Measurements from ENCODE around the gene CASP4.

The CASP4 gene

GRCh38 chr11:104997288-104997687, 28.9 kb upstream of the CASP4 start:
- Histone ChIP-seq H2BK15ac (ENCODE audit: low read length) (no peak overlapping the region), H3K4ac (ENCODE audit: low read length) (no peak overlapping the region), H3K27ac (replicated peaks; ENCODE audit: low read length) (no peak overlapping the region), H3K23ac (ENCODE audit: low read depth, low read length, poor library complexity) (no peak overlapping the region), H2BK120ac (ENCODE audit: low read depth, low read length) (no peak overlapping the region), H3K4me1 (ENCODE audit: control insufficient read depth in 2 of 2, insufficient read depth in 1 of 2, low read depth in 1 of 2, low read length in 2 of 2) (no peaks in the 10 kb centered on the region), H3K4me3 (ENCODE audit: low read length in 2 of 2) (no peak overlapping the region), H3K4me2 (ENCODE audit: insufficient read depth, low read length, poor library complexity, severe bottlenecking) (no peak overlapping the region), H3K27me3 (ENCODE audit: control insufficient read depth in 3 of 3, insufficient read depth in 3 of 3, low read depth in 1 of 3, low read length in 3 of 3) (no peaks in the 10 kb centered on the region), H3K36me3 (replicated peaks in 1 of 2; ENCODE audit: control insufficient read depth in 2 of 2, insufficient read depth in 2 of 2, low read length in 2 of 2) (no peaks in the 10 kb centered on the region), H3K79me1 (ENCODE audit: low read depth, low read length) (no peaks in the 10 kb centered on the region), H4K91ac (ENCODE audit: low read depth, low read length, poor library complexity) (no peak overlapping the region), H3K9ac (ENCODE audit: low read depth, low read length, poor library complexity) (no peak overlapping the region), H3K14ac (ENCODE audit: low read length) (no peak overlapping the region), H3K9me3 (replicated peaks in 1 of 2; ENCODE audit: control insufficient read depth in 2 of 2, insufficient read depth in 1 of 2, low read depth in 1 of 2, low read length in 2 of 2) (no peaks in the 10 kb centered on the region), H2AK5ac (ENCODE audit: low read depth, low read length) (no peak overlapping the region), H3K18ac (ENCODE audit: low read length) (no peak overlapping the region), H4K8ac (ENCODE audit: low read depth, low read length) (no peak overlapping the region), H2AFZ (ENCODE audit: low read length) (peak overlapping the region; percentile 45), H2BK12ac (ENCODE audit: low read length) (no peak overlapping the region), H2BK5ac (ENCODE audit: low read length) (no peak overlapping the region)
- no CpG with 5 or more reads among the region's 6 CpGs for WGBS, 2 donors (ENCODE audit: extremely low coverage in 2 of 2, insufficient read length in 2 of 2, insufficient replicate concordance in 1 of 2)
- DNase-seq (ENCODE audit: low spot score), result no peak

- Histone ChIP-seq H2BK5ac (ENCODE audit: low read length) (no peak overlapping the region), H3K14ac (ENCODE audit: low read length) (no peak overlapping the region), H2AK5ac (ENCODE audit: low read depth, low read length) (no peak overlapping the region), H3K4ac (ENCODE audit: low read length) (no peak overlapping the region), H3K79me1 (ENCODE audit: low read depth, low read length) (no peaks in the 10 kb centered on the region), H4K8ac (ENCODE audit: low read depth, low read length) (no peak overlapping the region), H3K9me3 (replicated peaks in 1 of 2; ENCODE audit: control insufficient read depth in 2 of 2, insufficient read depth in 1 of 2, low read depth in 1 of 2, low read length in 2 of 2) (no peaks in the 10 kb centered on the region), H3K18ac (ENCODE audit: low read length) (no peak overlapping the region), H2BK12ac (ENCODE audit: low read length) (no peak overlapping the region), H3K36me3 (replicated peaks in 1 of 2; ENCODE audit: control insufficient read depth in 2 of 2, insufficient read depth in 2 of 2, low read length in 2 of 2) (no peaks in the 10 kb centered on the region), H2BK120ac (ENCODE audit: low read depth, low read length) (no peak overlapping the region), H4K91ac (ENCODE audit: low read depth, low read length, poor library complexity) (no peak overlapping the region), H3K4me1 (ENCODE audit: control insufficient read depth in 2 of 2, insufficient read depth in 1 of 2, low read depth in 1 of 2, low read length in 2 of 2) (no peaks in the 10 kb centered on the region), H2AFZ (ENCODE audit: low read length) (peak overlapping the region; percentile 76), H3K23ac (ENCODE audit: low read depth, low read length, poor library complexity) (no peak overlapping the region), H3K4me2 (ENCODE audit: insufficient read depth, low read length, poor library complexity, severe bottlenecking) (no peak overlapping the region), H3K4me3 (ENCODE audit: low read length in 2 of 2) (no peak overlapping the region), H3K9ac (ENCODE audit: low read depth, low read length, poor library complexity) (no peak overlapping the region), H3K27me3 (ENCODE audit: control insufficient read depth in 3 of 3, insufficient read depth in 3 of 3, low read depth in 1 of 3, low read length in 3 of 3) (no peaks in the 10 kb centered on the region), H2BK15ac (ENCODE audit: low read length) (no peak overlapping the region), H3K27ac (replicated peaks; ENCODE audit: low read length) (no peak overlapping the region)
- WGBS, 2 donors (ENCODE audit: extremely low coverage in 2 of 2, insufficient read length in 2 of 2, insufficient replicate concordance in 1 of 2), result no CpG with 5 or more reads among the region's 2 CpGs
- no peak for DNase-seq (ENCODE audit: low spot score)
Measured at GRCh38 chr11:104995001-104995408, 26.6 kb upstream of the CASP4 start.

- Histone ChIP-seq H2BK15ac (ENCODE audit: low read length) (no peak overlapping the region), H2BK5ac (ENCODE audit: low read length) (no peak overlapping the region), H4K91ac (ENCODE audit: low read depth, low read length, poor library complexity) (no peak overlapping the region), H3K18ac (ENCODE audit: low read length) (no peak overlapping the region), H2AK5ac (ENCODE audit: low read depth, low read length) (no peak overlapping the region), H3K9ac (ENCODE audit: low read depth, low read length, poor library complexity) (no peak overlapping the region), H3K14ac (ENCODE audit: low read length) (no peak overlapping the region), H3K27me3 (ENCODE audit: control insufficient read depth in 3 of 3, insufficient read depth in 3 of 3, low read depth in 1 of 3, low read length in 3 of 3) (no peaks in the 10 kb centered on the region), H3K27ac (replicated peaks; ENCODE audit: low read length) (no peak overlapping the region), H3K4me2 (ENCODE audit: insufficient read depth, low read length, poor library complexity, severe bottlenecking) (no peak overlapping the region), H3K4ac (ENCODE audit: low read length) (no peak overlapping the region), H3K36me3 (replicated peaks in 1 of 2; ENCODE audit: control insufficient read depth in 2 of 2, insufficient read depth in 2 of 2, low read length in 2 of 2) (no peaks in the 10 kb centered on the region), H3K79me1 (ENCODE audit: low read depth, low read length) (no peaks in the 10 kb centered on the region), H3K4me3 (ENCODE audit: low read length in 2 of 2) (no peak overlapping the region), H2BK12ac (ENCODE audit: low read length) (no peak overlapping the region), H3K23ac (ENCODE audit: low read depth, low read length, poor library complexity) (no peak overlapping the region), H3K9me3 (replicated peaks in 1 of 2; ENCODE audit: control insufficient read depth in 2 of 2, insufficient read depth in 1 of 2, low read depth in 1 of 2, low read length in 2 of 2) (no peaks in the 10 kb centered on the region), H2BK120ac (ENCODE audit: low read depth, low read length) (no peak overlapping the region), H3K4me1 (ENCODE audit: control insufficient read depth in 2 of 2, insufficient read depth in 1 of 2, low read depth in 1 of 2, low read length in 2 of 2) (no peaks in the 10 kb centered on the region), H2AFZ (ENCODE audit: low read length) (no peak overlapping the region), H4K8ac (ENCODE audit: low read depth, low read length) (no peak overlapping the region)
- no peak for DNase-seq (ENCODE audit: low spot score)
- no CpG with 5 or more reads among the region's 1 CpG for WGBS, 2 donors (ENCODE audit: extremely low coverage in 2 of 2, insufficient read length in 2 of 2, insufficient replicate concordance in 1 of 2)
Measured at GRCh38 chr11:104992781-104993180, 24.4 kb upstream of the CASP4 start.

- Histone ChIP-seq H3K9ac (ENCODE audit: low read depth, low read length, poor library complexity) (no peak overlapping the region), H3K23ac (ENCODE audit: low read depth, low read length, poor library complexity) (no peak overlapping the region), H2BK15ac (ENCODE audit: low read length) (no peak overlapping the region), H3K14ac (ENCODE audit: low read length) (no peak overlapping the region), H3K79me1 (ENCODE audit: low read depth, low read length) (no peaks in the 10 kb centered on the region), H2BK12ac (ENCODE audit: low read length) (no peak overlapping the region), H2AK5ac (ENCODE audit: low read depth, low read length) (no peak overlapping the region), H4K8ac (ENCODE audit: low read depth, low read length) (no peak overlapping the region), H3K4me1 (ENCODE audit: control insufficient read depth in 2 of 2, insufficient read depth in 1 of 2, low read depth in 1 of 2, low read length in 2 of 2) (no peaks in the 10 kb centered on the region), H3K9me3 (replicated peaks in 1 of 2; ENCODE audit: control insufficient read depth in 2 of 2, insufficient read depth in 1 of 2, low read depth in 1 of 2, low read length in 2 of 2) (no peaks in the 10 kb centered on the region), H4K91ac (ENCODE audit: low read depth, low read length, poor library complexity) (no peak overlapping the region), H3K4me3 (ENCODE audit: low read length in 2 of 2) (no peak overlapping the region), H2BK5ac (ENCODE audit: low read length) (no peak overlapping the region), H3K27ac (replicated peaks; ENCODE audit: low read length) (no peak overlapping the region), H3K4me2 (ENCODE audit: insufficient read depth, low read length, poor library complexity, severe bottlenecking) (no peak overlapping the region), H2BK120ac (ENCODE audit: low read depth, low read length) (no peak overlapping the region), H3K36me3 (replicated peaks in 1 of 2; ENCODE audit: control insufficient read depth in 2 of 2, insufficient read depth in 2 of 2, low read length in 2 of 2) (no peaks in the 10 kb centered on the region), H3K4ac (ENCODE audit: low read length) (no peak overlapping the region), H3K27me3 (ENCODE audit: control insufficient read depth in 3 of 3, insufficient read depth in 3 of 3, low read depth in 1 of 3, low read length in 3 of 3) (no peaks in the 10 kb centered on the region), H3K18ac (ENCODE audit: low read length) (no peak overlapping the region), H2AFZ (ENCODE audit: low read length) (no peak overlapping the region)
- DNase-seq (ENCODE audit: low spot score), result no peak
- no CpG with 5 or more reads among the region's 4 CpGs for WGBS, 2 donors (ENCODE audit: extremely low coverage in 2 of 2, insufficient read length in 2 of 2, insufficient replicate concordance in 1 of 2)
Measured at GRCh38 chr11:104991994-104992393, 23.6 kb upstream of the CASP4 start.
